IMR-90 (cell line): ENCODE measurements around the gene DUS1L. TPM values are rescaled to one million over a fixed set of nuclear protein-coding genes. Genes with fewer than 3 reads are reported as not detected.

ENCODE experiments used
- ATAC-seq: fragments of 200-7000 bp; cut with Tn5 transposase; 2 replicates; pipeline ENCODE4 v1.9.1; 2020; ENCODE audit warnings: low read depth, mild to moderate bottlenecking, moderate library complexity
- BruUV-seq: library from RNA; stranded (reverse); fragments of 400-500 nt; replicated peaks from 2 replicates; lab custom pipeline; 2021; lab: Mats Ljungman, UMichigan
- CTCF ChIA-PET: fragments of 300-600 bp; formaldehyde crosslinking; extraction: SDS; loops from one replicate; lab custom pipeline; 2021; ENCODE audit warnings: antibody characterized with exemption; lab: Yijun Ruan, JAX
- POLR2A ChIA-PET: fragments of 300-600 bp; sonication (Branson Sonifier 250); formaldehyde crosslinking; loops from one replicate; lab custom pipeline; 2022; ENCODE audit warnings: antibody characterized with exemption; ENCODE audit not compliant: unreplicated experiment; lab: Charles Lee
- DNase-seq: peaks from one replicate; pipeline ENCODE4 v3.0.0; 2013
- H2AFZ ChIP-seq: replicated peaks from 2 replicates; pipeline ENCODE3; 2013; ENCODE audit warnings: low read length, mild to moderate bottlenecking; ENCODE audit not compliant: poor library complexity
- H2AK5ac ChIP-seq: 2 replicates; pipeline ENCODE4 v1.6.1; 2013; ENCODE audit warnings: low read depth, low read length, inconsistent platforms
- H2AK9ac ChIP-seq: replicated peaks from 2 replicates; pipeline ENCODE3; 2013; ENCODE audit warnings: mild to moderate bottlenecking, low read depth, low read length, moderate library complexity; ENCODE audit not compliant: poor library complexity
- H2BK120ac ChIP-seq: 2 replicates; pipeline ENCODE4 v1.6.1; 2013; ENCODE audit warnings: low read depth, low read length, inconsistent platforms
- H2BK15ac ChIP-seq: 3 replicates; pipeline ENCODE4 v1.6.1; 2013; ENCODE audit warnings: low read depth, low read length, inconsistent platforms
- H2BK20ac ChIP-seq: 2 replicates; pipeline ENCODE4 v1.6.1; 2013; ENCODE audit warnings: low read depth, mild to moderate bottlenecking, inconsistent platforms, low read length, moderate library complexity
- H2BK5ac ChIP-seq: 2 replicates; pipeline ENCODE4 v1.6.1; 2013; ENCODE audit warnings: mild to moderate bottlenecking, low read depth, low read length, inconsistent platforms; ENCODE audit not compliant: poor library complexity, severe bottlenecking
- H3K14ac ChIP-seq: replicated peaks from 2 replicates; pipeline ENCODE4 v1.6.1; 2013; ENCODE audit warnings: low read depth, low read length, inconsistent platforms
- H3K18ac ChIP-seq: 2 replicates; pipeline ENCODE4 v1.6.1; 2013; ENCODE audit warnings: low read depth, low read length, control low read depth
- H3K23ac ChIP-seq: 2 replicates; pipeline ENCODE4 v1.6.1; 2013; ENCODE audit warnings: low read depth, low read length, inconsistent platforms
- H3K27ac ChIP-seq: 2 replicates; pipeline ENCODE4 v1.5.1; 2013; ENCODE audit warnings: mild to moderate bottlenecking, control low read depth, low read length; ENCODE audit not compliant: insufficient read depth
- H3K27me3 ChIP-seq: 2 replicates; pipeline ENCODE4 v1.6.1; 2013; ENCODE audit warnings: low read length; ENCODE audit not compliant: control insufficient read depth, insufficient read depth
- H3K36me3 ChIP-seq: 2 replicates; pipeline ENCODE4 v1.6.1; 2013; ENCODE audit warnings: low read length, mixed read lengths; ENCODE audit not compliant: control insufficient read depth, insufficient read depth
- H3K4ac ChIP-seq: 2 replicates; pipeline ENCODE4 v1.6.1; 2013; ENCODE audit warnings: low read depth, low read length, inconsistent platforms
- H3K4me1 ChIP-seq: 2 replicates; pipeline ENCODE4 v1.6.1; 2013; ENCODE audit warnings: low read length, mixed read lengths; ENCODE audit not compliant: control insufficient read depth, insufficient read depth
- H3K4me2 ChIP-seq: 2 replicates; pipeline ENCODE4 v1.6.1; 2013; ENCODE audit warnings: low read depth, mild to moderate bottlenecking, control low read depth, low read length, moderate library complexity
- H3K4me3 ChIP-seq: 2 replicates; pipeline ENCODE4 v1.5.1; 2013; ENCODE audit warnings: low read depth, mild to moderate bottlenecking, control low read depth, low read length, moderate library complexity; ENCODE audit not compliant: insufficient read depth
- H3K56ac ChIP-seq: 2 replicates; pipeline ENCODE4 v1.6.1; 2013; ENCODE audit warnings: low read length, inconsistent platforms; ENCODE audit not compliant: insufficient read depth; ENCODE audit errors: extremely low read depth
- H3K79me1 ChIP-seq, 2 experiments: 2 replicates each; pipeline ENCODE4 v1.6.1; 2013; ENCODE audit warnings: low read length in 2 of 2, inconsistent platforms in 1 of 2, low read depth in 1 of 2
- H3K9ac ChIP-seq: 2 replicates; pipeline ENCODE4 v1.6.1; 2013; ENCODE audit warnings: low read depth, low read length, control low read depth
- H3K9me1 ChIP-seq: 2 replicates; pipeline ENCODE4 v1.6.1; 2013; ENCODE audit warnings: low read length, inconsistent platforms; ENCODE audit not compliant: insufficient read depth
- H3K9me3 ChIP-seq: 2 replicates; pipeline ENCODE4 v1.6.1; 2013; ENCODE audit warnings: low read length; ENCODE audit not compliant: control insufficient read depth, insufficient read depth
- H4K20me1 ChIP-seq: 2 replicates; pipeline ENCODE4 v1.6.1; 2013; ENCODE audit warnings: low read length, inconsistent platforms; ENCODE audit not compliant: insufficient read depth
- H4K5ac ChIP-seq: 2 replicates; pipeline ENCODE4 v1.6.1; 2013; ENCODE audit warnings: mild to moderate bottlenecking, low read depth, low read length, control low read depth
- H4K8ac ChIP-seq, 2 experiments: 2 replicates each; pipeline ENCODE4 v1.6.1; 2013; ENCODE audit warnings: low read depth in 2 of 2, low read length in 2 of 2, control low read depth in 1 of 2, inconsistent platforms in 1 of 2
- H4K91ac ChIP-seq: 2 replicates; pipeline ENCODE4 v1.6.1; 2013; ENCODE audit warnings: low read depth, low read length, inconsistent platforms; ENCODE audit not compliant: insufficient read depth
- BHLHE40 ChIP-seq: fragments of 150-350 bp; IDR thresholded peaks from 2 replicates; pipeline ENCODE4 v1.6.1; 2016; ENCODE audit warnings: mild to moderate bottlenecking, low read depth, low read length
- CEBPB ChIP-seq: IDR thresholded peaks from 2 replicates; pipeline ENCODE4 v1.6.1; 2012; ENCODE audit warnings: low read depth, low read length, improper control_type of control experiment
- CHD1 ChIP-seq: IDR thresholded peaks from 2 replicates; pipeline ENCODE4 v1.6.1; 2012; ENCODE audit warnings: low read depth, low read length, improper control_type of control experiment
- FOS ChIP-seq: fragments of 150-350 bp; IDR thresholded peaks from 2 replicates; pipeline ENCODE4 v1.6.1; 2016; ENCODE audit warnings: low read depth, low read length
- MAFK ChIP-seq: IDR thresholded peaks from 2 replicates; pipeline ENCODE4 v1.6.1; 2012; ENCODE audit warnings: low read depth, low read length, improper control_type of control experiment
- MAZ ChIP-seq: IDR thresholded peaks from 2 replicates; pipeline ENCODE4 v1.6.1; 2012; ENCODE audit warnings: low read depth, mild to moderate bottlenecking, low read length, improper control_type of control experiment, moderate library complexity, borderline replicate concordance
- MXI1 ChIP-seq: IDR thresholded peaks from 2 replicates; pipeline ENCODE4 v1.6.1; 2012; ENCODE audit warnings: low read depth, mild to moderate bottlenecking, low read length, moderate library complexity, borderline replicate concordance
- NFE2L2 ChIP-seq: fragments of 150-350 bp; IDR thresholded peaks from 2 replicates; pipeline ENCODE4 v1.6.1; 2016; ENCODE audit warnings: low read depth, mild to moderate bottlenecking, low read length
- POLR2A ChIP-seq: IDR thresholded peaks from 2 replicates; pipeline ENCODE4 v1.6.1; 2012; ENCODE audit warnings: mild to moderate bottlenecking, low read depth, low read length
- RAD21 ChIP-seq: IDR thresholded peaks from 2 replicates; pipeline ENCODE4 v1.6.1; 2012; ENCODE audit warnings: low read length, improper control_type of control experiment
- RCOR1 ChIP-seq: IDR thresholded peaks from 2 replicates; pipeline ENCODE4 v1.6.1; 2012; ENCODE audit warnings: mild to moderate bottlenecking, low read length, improper control_type of control experiment; ENCODE audit not compliant: insufficient replicate concordance
- RFX5 ChIP-seq: IDR thresholded peaks from 2 replicates; pipeline ENCODE4 v1.8.0; 2012; ENCODE audit warnings: low read depth, mild to moderate bottlenecking, low read length, moderate library complexity
- SMC3 ChIP-seq: fragments of 150-350 bp; IDR thresholded peaks from 2 replicates; pipeline ENCODE4 v1.6.1; 2016; ENCODE audit warnings: low read depth, mild to moderate bottlenecking, antibody characterized with exemption, low read length, moderate library complexity
- WGBS, 2 experiments: methylation state at CpG; one replicate each; pipeline versions ENCODE4 v1.1.5 to v1.1.7; 2013; ENCODE audit warnings: missing lambda C conversion rate in 2 of 2; ENCODE audit not compliant: insufficient read length in 1 of 2; ENCODE audit errors: extremely low coverage in 2 of 2; 5-methylcytosine and 5-hydroxymethylcytosine counted together
- dilution Hi-C: fragments of 300-500 bp; cut with HindIII; formaldehyde crosslinking; loops from one replicate; pipeline ENCODE4 v1.14.3; 2018; ENCODE audit warnings: low sequenced_read_pairs; ENCODE audit not compliant: unreplicated experiment
- in situ Hi-C: fragments of 300-500 bp; cut with MboI; formaldehyde crosslinking; loops from 3 replicates; pipeline ENCODE4 v1.14.3; 2019; ENCODE audit warnings: low sequenced_read_pairs, inconsistent platforms, mixed read lengths
- intact Hi-C: fragments of 100-400 bp; cut with micrococcal nuclease; formaldehyde crosslinking; loops from 2 replicates; pipeline ENCODE4 v1.10.0; 2022
- polyA plus RNA-seq, 3 experiments: library from polyadenylated mRNA; depleted of rRNA; stranded (reverse); fragments of >200 nt; gene quantifications; 2 replicates each; pipeline ENCODE4 v1.2.3, GENCODE V29; 2012; ENCODE audit warnings: low replicate concordance in 1 of 3
- total RNA-seq: library from RNA; depleted of rRNA; stranded (reverse); fragments of >200 nt; gene quantifications from 2 replicates; pipeline ENCODE4 v1.2.3, GENCODE V29; 2012
- TF ChIP-seq, protein P1 (sequence below): fragments of 150-350 bp; IDR thresholded peaks from 2 replicates; pipeline ENCODE4 v1.6.1; 2016; ENCODE audit warnings: low read depth, mild to moderate bottlenecking, low read length, moderate library complexity, borderline replicate concordance
- TF ChIP-seq, protein P2 (sequence below): fragments of 150-350 bp; IDR thresholded peaks from 2 replicates; pipeline ENCODE4 v1.6.1; 2017; ENCODE audit warnings: mild to moderate bottlenecking, antibody characterized with exemption, low read length, low read depth
- TF ChIP-seq, protein P3 (sequence below): conservative IDR thresholded peaks from 2 replicates; pipeline ENCODE4 v1.5.1; 2012; ENCODE audit warnings: mild to moderate bottlenecking, low read depth, low read length, improper control_type of control experiment

DUS1L gene
- total and polyA plus RNA-seq, 2 of the 4 experiments (the other 2 are of a cell fraction) = 29.0 to 76.9 TPM

DNA sequence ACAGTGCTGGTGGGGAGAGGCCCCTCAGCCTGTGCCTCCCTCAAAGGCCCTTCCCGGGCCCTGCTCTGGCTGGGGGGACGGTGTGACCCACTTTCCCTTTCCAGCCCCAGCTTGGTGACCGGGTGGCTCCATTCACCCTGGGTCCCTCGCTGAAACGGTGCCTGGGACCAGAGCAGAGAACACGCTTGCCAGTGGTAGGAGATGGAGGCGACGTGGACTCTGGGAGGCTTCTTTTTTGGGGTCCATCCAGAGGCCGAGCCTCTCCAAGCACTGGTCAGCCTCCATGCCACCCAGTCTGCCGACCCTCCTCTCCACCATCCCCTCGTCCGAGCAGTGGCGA, 50.7 kb downstream of the DUS1L start:
- no peak overlapping the region for H3K27ac ChIP-seq
- no peak overlapping the region for H4K8ac ChIP-seq
- no peak overlapping the region for H2AFZ ChIP-seq
- H2BK20ac ChIP-seq = no peak overlapping the region
- H4K91ac ChIP-seq = no peak overlapping the region
- no peaks in the 10 kb centered on the region for H3K9me1 ChIP-seq
- no peaks in the 10 kb centered on the region for H3K9me3 ChIP-seq
- CTCF ChIA-PET = no interaction called here
- H3K56ac ChIP-seq = no peak overlapping the region
- DNase-seq (no peak), ATAC-seq (no peak)
- no peak overlapping the region for H2BK15ac ChIP-seq
- H3K4me1 ChIP-seq = no peaks in the 10 kb centered on the region
- no peak overlapping the region for H2BK120ac ChIP-seq
- H3K4ac ChIP-seq = no peak overlapping the region
- H2AK9ac ChIP-seq = no peak overlapping the region
- intact Hi-C loops = no loop called here
- POLR2A ChIA-PET = no interaction called here
- H3K27me3 ChIP-seq = no peaks in the 10 kb centered on the region
- in situ Hi-C loops = loop anchor here (5.0 kb wide), 1 partner anchor 48 kb away; no protein-coding TSS in a partner anchor
- H3K36me3 ChIP-seq = peaks cover 10% of the 10 kb centered on the region; the same call in 1 of the 2 replicates
- peaks cover 0 to 8% of the 10 kb centered on the region in 2 experiments; a peak in 1 of 4 replicates for H3K79me1 ChIP-seq
- no peak overlapping the region for H3K9ac ChIP-seq
- no peak overlapping the region for H3K4me3 ChIP-seq
- no peak overlapping the region for H4K5ac ChIP-seq
- H3K4me2 ChIP-seq = no peak overlapping the region
- no peak for TF ChIP-seq RCOR1
- no peak for TF ChIP-seq FOS
- TF ChIP-seq SMC3 = no peak
- no peak for TF ChIP-seq RAD21
- TF ChIP-seq, protein P1, sequence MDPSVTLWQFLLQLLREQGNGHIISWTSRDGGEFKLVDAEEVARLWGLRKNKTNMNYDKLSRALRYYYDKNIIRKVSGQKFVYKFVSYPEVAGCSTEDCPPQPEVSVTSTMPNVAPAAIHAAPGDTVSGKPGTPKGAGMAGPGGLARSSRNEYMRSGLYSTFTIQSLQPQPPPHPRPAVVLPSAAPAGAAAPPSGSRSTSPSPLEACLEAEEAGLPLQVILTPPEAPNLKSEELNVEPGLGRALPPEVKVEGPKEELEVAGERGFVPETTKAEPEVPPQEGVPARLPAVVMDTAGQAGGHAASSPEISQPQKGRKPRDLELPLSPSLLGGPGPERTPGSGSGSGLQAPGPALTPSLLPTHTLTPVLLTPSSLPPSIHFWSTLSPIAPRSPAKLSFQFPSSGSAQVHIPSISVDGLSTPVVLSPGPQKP = no peak
- TF ChIP-seq, protein P2, sequence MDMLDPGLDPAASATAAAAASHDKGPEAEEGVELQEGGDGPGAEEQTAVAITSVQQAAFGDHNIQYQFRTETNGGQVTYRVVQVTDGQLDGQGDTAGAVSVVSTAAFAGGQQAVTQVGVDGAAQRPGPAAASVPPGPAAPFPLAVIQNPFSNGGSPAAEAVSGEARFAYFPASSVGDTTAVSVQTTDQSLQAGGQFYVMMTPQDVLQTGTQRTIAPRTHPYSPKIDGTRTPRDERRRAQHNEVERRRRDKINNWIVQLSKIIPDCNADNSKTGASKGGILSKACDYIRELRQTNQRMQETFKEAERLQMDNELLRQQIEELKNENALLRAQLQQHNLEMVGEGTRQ = no peak
- no peak for TF ChIP-seq CEBPB
- TF ChIP-seq, protein P3, sequence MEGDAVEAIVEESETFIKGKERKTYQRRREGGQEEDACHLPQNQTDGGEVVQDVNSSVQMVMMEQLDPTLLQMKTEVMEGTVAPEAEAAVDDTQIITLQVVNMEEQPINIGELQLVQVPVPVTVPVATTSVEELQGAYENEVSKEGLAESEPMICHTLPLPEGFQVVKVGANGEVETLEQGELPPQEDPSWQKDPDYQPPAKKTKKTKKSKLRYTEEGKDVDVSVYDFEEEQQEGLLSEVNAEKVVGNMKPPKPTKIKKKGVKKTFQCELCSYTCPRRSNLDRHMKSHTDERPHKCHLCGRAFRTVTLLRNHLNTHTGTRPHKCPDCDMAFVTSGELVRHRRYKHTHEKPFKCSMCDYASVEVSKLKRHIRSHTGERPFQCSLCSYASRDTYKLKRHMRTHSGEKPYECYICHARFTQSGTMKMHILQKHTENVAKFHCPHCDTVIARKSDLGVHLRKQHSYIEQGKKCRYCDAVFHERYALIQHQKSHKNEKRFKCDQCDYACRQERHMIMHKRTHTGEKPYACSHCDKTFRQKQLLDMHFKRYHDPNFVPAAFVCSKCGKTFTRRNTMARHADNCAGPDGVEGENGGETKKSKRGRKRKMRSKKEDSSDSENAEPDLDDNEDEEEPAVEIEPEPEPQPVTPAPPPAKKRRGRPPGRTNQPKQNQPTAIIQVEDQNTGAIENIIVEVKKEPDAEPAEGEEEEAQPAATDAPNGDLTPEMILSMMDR = no peak
- no peak for TF ChIP-seq RFX5
- TF ChIP-seq MXI1 = no peak
- TF ChIP-seq NFE2L2 = no peak
- TF ChIP-seq CHD1 = no peak
- TF ChIP-seq BHLHE40 = no peak
- TF ChIP-seq POLR2A = no peak
- TF ChIP-seq MAZ = no peak
- TF ChIP-seq MAFK = no peak
- 84% methylated on average over 6 of the region's 13 CpGs; no CpG with 5 or more reads in 1 of the 2 experiments for WGBS, 2 experiments
- H4K20me1 ChIP-seq = peaks cover under 1% of the 10 kb centered on the region; the same call in 1 of the 2 replicates
- H2AK5ac ChIP-seq = no peak overlapping the region
- H2BK5ac ChIP-seq = no peak overlapping the region
- H3K18ac ChIP-seq = no peak overlapping the region
- no peak overlapping the region for H3K14ac ChIP-seq
- no peak overlapping the region for H3K23ac ChIP-seq
- BruUV-seq = no TSS peak
- dilution Hi-C loops = no loop called here
